GM12878 (cell line): ENCODE data around the gene ATP5F1D. TPM values are rescaled to one million over a fixed set of nuclear protein-coding genes. Genes with fewer than 3 reads are reported as not detected.

Experiments used
- ATAC-seq: fragments of 200-7000 bp; cut with Tn5 transposase; 3 replicates; pipeline ENCODE4 v1.9.1; 2020; ENCODE audit warnings: mild to moderate bottlenecking, moderate library complexity
- BruUV-seq: library from RNA; stranded (reverse); fragments of 400-500 nt; replicated peaks from 2 replicates; lab custom pipeline; 2021; lab: Mats Ljungman, UMichigan
- CTCF ChIA-PET: fragments of 300-600 bp; sonication (Branson Sonifier 250); formaldehyde crosslinking; extraction: SDS; loops from one replicate; lab custom pipeline; 2021; ENCODE audit warnings: inconsistent platforms; lab: Yijun Ruan, JAX
- POLR2A ChIA-PET: fragments of 350-600 bp; formaldehyde crosslinking; extraction: SDS; loops from one replicate; lab custom pipeline; 2021; ENCODE audit warnings: inconsistent platforms; lab: Charles Lee
- RAD21 ChIA-PET: fragments of 300-600 bp; sonication (Branson Sonifier 250); formaldehyde crosslinking; loops from one replicate; lab custom pipeline; 2023; ENCODE audit warnings: antibody characterized with exemption; ENCODE audit not compliant: unreplicated experiment; lab: Charles Lee
- SMC1A ChIA-PET: fragments of 300-600 bp; sonication (Branson Sonifier 250); formaldehyde crosslinking; loops from one replicate; lab custom pipeline; 2023; ENCODE audit not compliant: unreplicated experiment, uncharacterized antibody; lab: Charles Lee
- DNase-seq: peaks from one replicate; pipeline ENCODE4 v3.0.0-alpha.2; 2011; ENCODE audit warnings: low read depth, low spot score
- FAIRE-seq: peaks from 3 replicates; lab custom pipeline; 2011; peaks lifted over from hg19 to GRCh38; lab: Jason Lieb, UNC
- H2AFZ ChIP-seq: 2 replicates; pipeline ENCODE4 v1.6.0; 2011; ENCODE audit warnings: low read depth, low read length, control low read depth; ENCODE audit not compliant: control insufficient read depth
- H3K27ac ChIP-seq: 2 replicates; pipeline ENCODE4 v1.5.1; 2011; ENCODE audit warnings: control low read depth; ENCODE audit not compliant: control insufficient read depth, insufficient read depth
- H3K27me3 ChIP-seq, 2 experiments: replicated peaks in 1 of 2; 2 replicates each; pipeline versions ENCODE4 v1.6.0 to v1.6.1; 2011; ENCODE audit warnings: low read length in 1 of 2; ENCODE audit not compliant: control insufficient read depth in 2 of 2, insufficient read depth in 2 of 2
- H3K36me3 ChIP-seq, 2 experiments: 2 replicates each; pipeline ENCODE4 v1.5.1; 2011; ENCODE audit warnings: low read length in 1 of 2; ENCODE audit not compliant: control insufficient read depth in 2 of 2, insufficient read depth in 2 of 2
- H3K4me1 ChIP-seq: 2 replicates; pipeline ENCODE4 v1.6.1; 2011; ENCODE audit warnings: mild to moderate bottlenecking, low read length, moderate library complexity, mixed read lengths; ENCODE audit not compliant: control insufficient read depth, insufficient read depth
- H3K4me2 ChIP-seq: 2 replicates; pipeline ENCODE4 v1.6.0; 2011; ENCODE audit warnings: control low read depth; ENCODE audit not compliant: control insufficient read depth, insufficient read depth
- H3K4me3 ChIP-seq: fragments of 200-600 bp; sonication (generic); 2 replicates; pipeline ENCODE4 v1.5.1; 2016
- H3K79me2 ChIP-seq: 2 replicates; pipeline ENCODE4 v1.6.0; 2011; ENCODE audit warnings: low read length; ENCODE audit not compliant: control insufficient read depth, insufficient read depth
- H3K9ac ChIP-seq: 2 replicates; pipeline ENCODE4 v1.8.0; 2011; ENCODE audit warnings: low read length, control low read depth, mixed read lengths; ENCODE audit not compliant: control insufficient read depth, insufficient read depth
- H3K9me3 ChIP-seq: replicated peaks from 3 replicates; pipeline ENCODE4 v1.5.1; 2011; ENCODE audit warnings: mild to moderate bottlenecking, low read length; ENCODE audit not compliant: control insufficient read depth, insufficient read depth
- H4K20me1 ChIP-seq: 2 replicates; pipeline ENCODE4 v1.6.0; 2011; ENCODE audit not compliant: control insufficient read depth, insufficient read depth
- E2F8 ChIP-seq: fragments of 450-650 bp; IDR thresholded peaks from 2 replicates; pipeline ENCODE4 v1.6.1; 2018; ENCODE audit warnings: mild to moderate bottlenecking, low read depth, moderate library complexity; ENCODE audit not compliant: partially characterized antibody
- KAT2A ChIP-seq: conservative IDR thresholded peaks from 2 replicates; pipeline ENCODE4 v1.6.1; 2011; ENCODE audit warnings: low read depth, low read length; ENCODE audit not compliant: control insufficient read depth
- POLR2A ChIP-seq: IDR thresholded peaks from 2 replicates; pipeline ENCODE4 v1.6.1; 2011; ENCODE audit warnings: low read depth, mild to moderate bottlenecking, low read length
- REST ChIP-seq: IDR thresholded peaks from 2 replicates; pipeline ENCODE4 v1.6.1; 2012; ENCODE audit warnings: mild to moderate bottlenecking, low read depth, low read length
- SMC3 ChIP-seq: IDR thresholded peaks from 2 replicates; pipeline ENCODE4 v1.6.1; 2011; ENCODE audit warnings: low read length, improper control_type of control experiment, borderline replicate concordance
- WGBS: methylation state at CpG from one replicate; pipeline ENCODE4 v1.1.6; 2016; ENCODE audit warnings: low lambda C conversion rate; ENCODE audit not compliant: insufficient replicate concordance, insufficient coverage; ENCODE audit errors: missing lambda C conversion rate; 5-methylcytosine and 5-hydroxymethylcytosine counted together
- in situ Hi-C: fragments of 300-500 bp; cut with MboI; formaldehyde crosslinking; loops from 9 replicates; pipeline ENCODE4 v1.14.3; 2018; ENCODE audit warnings: mixed read lengths
- intact Hi-C: fragments of 100-400 bp; cut with micrococcal nuclease; formaldehyde crosslinking; loops from one replicate; pipeline ENCODE4 v1.14.2; 2022; ENCODE audit not compliant: unreplicated experiment
- polyA plus RNA-seq, 11 experiments: library from polyadenylated mRNA; depleted of rRNA in 4 of 11; unstranded in 6 of 11; stranded (reverse) in 5 of 11; fragments of >200 nt; fragmentation: Nextera tagmentation in 4 of 11; fragmentation: Illumina TruSeq in 1 of 11; extraction: Ambion mirVana in 4 of 11; extraction: Trizol in 1 of 11; gene quantifications; 1 replicate in 1 of 11; 2 replicates in 10 of 11; pipeline versions ENCODE4 v1.2.1 to v1.2.3, GENCODE V29; 2011 to 2016; ENCODE audit warnings: inconsistent platforms in 2 of 11, missing spikeins in 2 of 11, low read depth in 1 of 11
- total RNA-seq, 4 experiments: library from RNA; depleted of rRNA in 3 of 4; stranded (reverse); fragments of >200 nt in 3 of 4; fragmentation: Illumina TruSeq in 1 of 4; extraction: Trizol in 1 of 4; gene quantifications; 2 replicates each; pipeline versions ENCODE4 v1.2.1 to v1.2.3, GENCODE V29; 2013 to 2021
- TF ChIP-seq, protein P1 (sequence below): fragments of 450-650 bp; IDR thresholded peaks from 2 replicates; pipeline ENCODE4 v1.6.1; 2017; ENCODE audit warnings: mild to moderate bottlenecking, moderate library complexity

ATP5F1D gene
- total and polyA plus RNA-seq, 10 of the 15 experiments (the other 5 are each of a cell fraction or from before 2014, with no cell fraction given) = 7.2 to 357 (median 49.5) TPM

GRCh38 chr19:1214862-1215731 lies 26.5 kb upstream of the ATP5F1D start (continued):
- TF ChIP-seq, protein P1, sequence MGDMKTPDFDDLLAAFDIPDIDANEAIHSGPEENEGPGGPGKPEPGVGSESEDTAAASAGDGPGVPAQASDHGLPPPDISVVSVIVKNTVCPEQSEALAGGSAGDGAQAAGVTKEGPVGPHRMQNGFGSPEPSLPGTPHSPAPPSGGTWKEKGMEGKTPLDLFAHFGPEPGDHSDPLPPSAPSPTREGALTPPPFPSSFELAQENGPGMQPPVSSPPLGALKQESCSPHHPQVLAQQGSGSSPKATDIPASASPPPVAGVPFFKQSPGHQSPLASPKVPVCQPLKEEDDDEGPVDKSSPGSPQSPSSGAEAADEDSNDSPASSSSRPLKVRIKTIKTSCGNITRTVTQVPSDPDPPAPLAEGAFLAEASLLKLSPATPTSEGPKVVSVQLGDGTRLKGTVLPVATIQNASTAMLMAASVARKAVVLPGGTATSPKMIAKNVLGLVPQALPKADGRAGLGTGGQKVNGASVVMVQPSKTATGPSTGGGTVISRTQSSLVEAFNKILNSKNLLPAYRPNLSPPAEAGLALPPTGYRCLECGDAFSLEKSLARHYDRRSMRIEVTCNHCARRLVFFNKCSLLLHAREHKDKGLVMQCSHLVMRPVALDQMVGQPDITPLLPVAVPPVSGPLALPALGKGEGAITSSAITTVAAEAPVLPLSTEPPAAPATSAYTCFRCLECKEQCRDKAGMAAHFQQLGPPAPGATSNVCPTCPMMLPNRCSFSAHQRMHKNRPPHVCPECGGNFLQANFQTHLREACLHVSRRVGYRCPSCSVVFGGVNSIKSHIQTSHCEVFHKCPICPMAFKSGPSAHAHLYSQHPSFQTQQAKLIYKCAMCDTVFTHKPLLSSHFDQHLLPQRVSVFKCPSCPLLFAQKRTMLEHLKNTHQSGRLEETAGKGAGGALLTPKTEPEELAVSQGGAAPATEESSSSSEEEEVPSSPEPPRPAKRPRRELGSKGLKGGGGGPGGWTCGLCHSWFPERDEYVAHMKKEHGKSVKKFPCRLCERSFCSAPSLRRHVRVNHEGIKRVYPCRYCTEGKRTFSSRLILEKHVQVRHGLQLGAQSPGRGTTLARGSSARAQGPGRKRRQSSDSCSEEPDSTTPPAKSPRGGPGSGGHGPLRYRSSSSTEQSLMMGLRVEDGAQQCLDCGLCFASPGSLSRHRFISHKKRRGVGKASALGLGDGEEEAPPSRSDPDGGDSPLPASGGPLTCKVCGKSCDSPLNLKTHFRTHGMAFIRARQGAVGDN = no peak
- no peak for TF ChIP-seq E2F8

DNA sequence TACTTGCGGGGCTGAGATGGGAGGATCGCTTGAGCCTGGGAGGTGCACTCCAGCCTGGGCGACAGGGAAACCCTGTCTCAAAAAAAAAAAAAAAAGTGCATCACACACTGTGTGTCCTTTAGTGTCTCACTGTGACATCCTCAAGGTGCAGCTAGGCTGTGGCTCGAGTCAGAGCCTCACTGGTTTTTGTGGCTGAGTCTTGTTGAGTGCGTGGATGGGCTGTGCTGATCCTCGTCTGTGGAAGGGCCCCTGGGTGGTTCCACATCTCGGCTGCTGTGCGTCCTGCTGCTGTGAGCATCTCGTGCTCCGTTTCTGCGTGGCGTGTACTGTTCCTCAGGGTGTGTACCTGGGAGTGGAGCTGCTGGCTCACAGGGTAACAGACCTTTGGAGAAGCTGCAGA lies 24.8 kb upstream of the ATP5F1D start:
- POLR2A ChIA-PET = no interaction called here
- 85% methylated on average over 12 of the region's 12 CpGs for WGBS
- Histone ChIP-seq H4K20me1 (no peaks in the 10 kb centered on the region; the same call in 1 of the 2 replicates), H3K4me2 (no peak overlapping the region), H3K9me3 (no peaks in the 10 kb centered on the region), H3K4me3 (no peak overlapping the region), H3K27me3 (no peaks in the 10 kb centered on the region), H3K36me3 (peaks cover 7 to 21% of the 10 kb centered on the region in 2 experiments; a peak in 3 of 4 replicates), H3K9ac (no peak overlapping the region), H3K79me2 (peaks cover 42% of the 10 kb centered on the region), H3K4me1 (peaks cover 14% of the 10 kb centered on the region), H2AFZ (no peak overlapping the region), H3K27ac (no peak overlapping the region)
- ATAC-seq (no peak), FAIRE-seq (no peak), DNase-seq (no peak)
- RAD21 ChIA-PET = no interaction called here
- no peak for TF ChIP-seq SMC3
- TF ChIP-seq POLR2A = peak; percentile 32; the same call in 1 of the 2 replicates
- TF ChIP-seq REST = no peak
- no peak for TF ChIP-seq KAT2A
- in situ Hi-C loops (no loop called here), intact Hi-C loops (no loop called here)
- CTCF ChIA-PET = no interaction called here
- SMC1A ChIA-PET = interaction anchor here (0.6 to 0.8 kb wide), 2 partner anchors 22 to 484 kb away, joined by 3 to 4 read pairs; no protein-coding TSS in a partner anchor
- BruUV-seq = no TSS peak
